ENCODE results near the gene MAPK9.

GRCh38 chr5:180333661-180334060 lies 41.8 kb upstream of the MAPK9 start:
- TF ChIP-seq CTCF (IDR thresholded peaks at IDR 0.05) (no peak), POLR2A (IDR thresholded peaks at IDR 0.05) (no peak)

Measured in right lobe of liver (tissue), 4 donors.